Ovary (tissue), 3 donors: Measurements from ENCODE around the gene CCNK.

Source experiments
- CTCF ChIP-seq, 3 donors: fragments of 450-650 bp in 2 of 3; fragments of 200-600 bp in 1 of 3; IDR thresholded peaks; one replicate each; pipeline versions ENCODE4 v1.5.1 to v1.8.0; 2016 to 2022; ENCODE audit warnings: antibody characterized with exemption in 3 of 3, mild to moderate bottlenecking in 1 of 3
- EP300 ChIP-seq: sonication (generic); formaldehyde crosslinking; IDR thresholded peaks from one replicate; pipeline ENCODE4 v1.6.1; 2017; ENCODE audit warnings: antibody characterized with exemption
- donor health status: DM: no; HTN: no; CAD: no.

DNA sequence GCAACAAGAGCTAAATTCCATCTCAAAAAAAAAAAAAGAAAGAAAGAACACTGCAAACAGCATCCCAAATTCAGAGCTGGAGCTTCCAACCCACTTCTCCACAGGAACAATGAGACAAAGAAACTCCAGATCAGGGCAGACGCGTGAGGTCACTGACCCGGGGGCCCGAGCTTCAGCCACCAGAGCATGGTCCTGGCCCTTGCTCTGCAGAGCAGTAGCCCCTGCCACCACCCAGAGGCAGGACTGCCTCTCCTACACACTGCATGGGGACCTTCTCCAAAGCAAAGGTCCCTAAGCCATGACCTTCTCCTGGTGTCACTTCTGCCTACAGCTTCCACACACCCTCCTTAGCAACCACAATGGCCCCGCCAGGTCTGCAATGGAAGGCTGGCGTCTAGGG, 53.1 kb downstream of the CCNK start:
- TF ChIP-seq CTCF (IDR thresholded peaks at IDR 0.05) (no peak), EP300 (no peak)
